PFSK-1 (cell line): Measurements from ENCODE around the gene RERE.

ENCODE experiments used
- FOXP2 ChIP-seq: optimal IDR thresholded peaks from 2 replicates; pipeline ENCODE3; 2011; ENCODE audit warnings: borderline replicate concordance, control low read depth, inconsistent platforms; ENCODE audit not compliant: insufficient read depth; ENCODE audit errors: extremely low read length, extremely low read depth
- POLR2AphosphoS5 ChIP-seq: IDR thresholded peaks from 2 replicates; pipeline ENCODE4 v1.6.1; 2012; ENCODE audit warnings: low read depth, mild to moderate bottlenecking, control low read depth, low read length, moderate library complexity
- SIN3A ChIP-seq: IDR thresholded peaks from 2 replicates; pipeline ENCODE4 v1.6.1; 2012; ENCODE audit warnings: mild to moderate bottlenecking, low read length, moderate library complexity, borderline replicate concordance; ENCODE audit not compliant: insufficient read depth
- TAF1 ChIP-seq: IDR thresholded peaks from 2 replicates; pipeline ENCODE4 v1.6.1; 2012; ENCODE audit warnings: low read length, control low read depth, borderline replicate concordance; ENCODE audit not compliant: insufficient read depth
- TF ChIP-seq, protein P1 (sequence below), 2 experiments: IDR thresholded peaks; 2 replicates each; pipeline versions ENCODE4 v1.6.1 to v1.8.0; 2011 to 2012; ENCODE audit warnings: low read depth in 2 of 2, low read length in 2 of 2, control low read depth in 1 of 2, inconsistent platforms in 1 of 2, mild to moderate bottlenecking in 1 of 2, moderate library complexity in 1 of 2; ENCODE audit not compliant: insufficient read depth in 1 of 2

RERE gene

DNA sequence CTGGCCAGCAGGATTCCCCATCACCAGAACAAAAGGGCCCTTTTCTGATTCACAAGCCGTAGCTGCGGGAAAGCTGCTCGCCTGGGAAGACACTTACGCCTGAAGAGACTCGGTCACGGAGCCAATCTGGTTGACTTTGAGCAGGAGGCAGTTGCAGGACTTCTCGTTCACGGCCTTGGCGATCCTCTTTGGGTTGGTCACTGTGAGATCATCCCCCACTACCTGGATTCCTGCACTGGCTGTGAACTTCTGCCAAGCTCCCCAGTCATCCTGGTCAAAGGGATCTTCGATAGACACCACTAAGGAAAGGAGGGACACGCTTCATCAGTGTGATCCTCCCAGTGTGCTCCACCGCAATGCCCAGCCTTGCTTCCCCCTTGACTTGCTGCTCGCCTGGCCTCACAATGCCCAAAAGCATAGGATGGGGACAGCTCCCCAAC lies 46.4 kb upstream of the RERE start:
- TF ChIP-seq, protein P1, sequence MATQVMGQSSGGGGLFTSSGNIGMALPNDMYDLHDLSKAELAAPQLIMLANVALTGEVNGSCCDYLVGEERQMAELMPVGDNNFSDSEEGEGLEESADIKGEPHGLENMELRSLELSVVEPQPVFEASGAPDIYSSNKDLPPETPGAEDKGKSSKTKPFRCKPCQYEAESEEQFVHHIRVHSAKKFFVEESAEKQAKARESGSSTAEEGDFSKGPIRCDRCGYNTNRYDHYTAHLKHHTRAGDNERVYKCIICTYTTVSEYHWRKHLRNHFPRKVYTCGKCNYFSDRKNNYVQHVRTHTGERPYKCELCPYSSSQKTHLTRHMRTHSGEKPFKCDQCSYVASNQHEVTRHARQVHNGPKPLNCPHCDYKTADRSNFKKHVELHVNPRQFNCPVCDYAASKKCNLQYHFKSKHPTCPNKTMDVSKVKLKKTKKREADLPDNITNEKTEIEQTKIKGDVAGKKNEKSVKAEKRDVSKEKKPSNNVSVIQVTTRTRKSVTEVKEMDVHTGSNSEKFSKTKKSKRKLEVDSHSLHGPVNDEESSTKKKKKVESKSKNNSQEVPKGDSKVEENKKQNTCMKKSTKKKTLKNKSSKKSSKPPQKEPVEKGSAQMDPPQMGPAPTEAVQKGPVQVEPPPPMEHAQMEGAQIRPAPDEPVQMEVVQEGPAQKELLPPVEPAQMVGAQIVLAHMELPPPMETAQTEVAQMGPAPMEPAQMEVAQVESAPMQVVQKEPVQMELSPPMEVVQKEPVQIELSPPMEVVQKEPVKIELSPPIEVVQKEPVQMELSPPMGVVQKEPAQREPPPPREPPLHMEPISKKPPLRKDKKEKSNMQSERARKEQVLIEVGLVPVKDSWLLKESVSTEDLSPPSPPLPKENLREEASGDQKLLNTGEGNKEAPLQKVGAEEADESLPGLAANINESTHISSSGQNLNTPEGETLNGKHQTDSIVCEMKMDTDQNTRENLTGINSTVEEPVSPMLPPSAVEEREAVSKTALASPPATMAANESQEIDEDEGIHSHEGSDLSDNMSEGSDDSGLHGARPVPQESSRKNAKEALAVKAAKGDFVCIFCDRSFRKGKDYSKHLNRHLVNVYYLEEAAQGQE (IDR thresholded peaks at IDR 0.05; ENCODE audit: insufficient read depth in 1 of 2, low read depth in 2 of 2, low read length in 2 of 2): no peak
- no peak for TF ChIP-seq SIN3A
- TF ChIP-seq POLR2AphosphoS5: no peak
- TF ChIP-seq FOXP2: no peak
- TF ChIP-seq TAF1: no peak

DNA sequence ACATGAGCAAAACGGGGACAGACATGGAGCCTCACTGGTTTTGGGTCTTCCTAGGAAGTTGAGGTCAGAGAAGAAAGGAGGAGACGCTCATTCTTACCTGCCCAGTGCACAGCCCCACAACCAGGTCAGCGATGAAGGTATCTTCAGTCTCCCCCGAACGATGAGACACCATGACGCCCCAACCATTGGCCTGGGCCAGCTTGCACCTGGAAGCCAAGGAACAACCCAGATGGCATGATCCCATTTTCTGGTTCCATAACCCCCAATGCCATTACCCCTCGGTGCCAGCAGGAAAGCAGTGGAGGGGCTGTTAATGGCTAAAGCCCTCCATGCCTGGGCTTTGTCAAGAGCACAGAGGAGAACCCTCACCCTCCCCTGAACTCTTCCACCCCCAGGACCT lies 45.7 kb upstream of the RERE start:
- TF ChIP-seq POLR2AphosphoS5 (no peak), SIN3A (no peak), TAF1 (no peak), FOXP2 (no peak)
- TF ChIP-seq, protein P1 (IDR thresholded peaks at IDR 0.05; ENCODE audit: insufficient read depth in 1 of 2, low read depth in 2 of 2, low read length in 2 of 2): no peak

GRCh38 chr1:8862528-8862927 lies 45.1 kb upstream of the RERE start:
- TF ChIP-seq POLR2AphosphoS5 (0 out of 2 replicates have a peak, but pooled peaks have one; percentile 12), TAF1 (no peak)

DNA sequence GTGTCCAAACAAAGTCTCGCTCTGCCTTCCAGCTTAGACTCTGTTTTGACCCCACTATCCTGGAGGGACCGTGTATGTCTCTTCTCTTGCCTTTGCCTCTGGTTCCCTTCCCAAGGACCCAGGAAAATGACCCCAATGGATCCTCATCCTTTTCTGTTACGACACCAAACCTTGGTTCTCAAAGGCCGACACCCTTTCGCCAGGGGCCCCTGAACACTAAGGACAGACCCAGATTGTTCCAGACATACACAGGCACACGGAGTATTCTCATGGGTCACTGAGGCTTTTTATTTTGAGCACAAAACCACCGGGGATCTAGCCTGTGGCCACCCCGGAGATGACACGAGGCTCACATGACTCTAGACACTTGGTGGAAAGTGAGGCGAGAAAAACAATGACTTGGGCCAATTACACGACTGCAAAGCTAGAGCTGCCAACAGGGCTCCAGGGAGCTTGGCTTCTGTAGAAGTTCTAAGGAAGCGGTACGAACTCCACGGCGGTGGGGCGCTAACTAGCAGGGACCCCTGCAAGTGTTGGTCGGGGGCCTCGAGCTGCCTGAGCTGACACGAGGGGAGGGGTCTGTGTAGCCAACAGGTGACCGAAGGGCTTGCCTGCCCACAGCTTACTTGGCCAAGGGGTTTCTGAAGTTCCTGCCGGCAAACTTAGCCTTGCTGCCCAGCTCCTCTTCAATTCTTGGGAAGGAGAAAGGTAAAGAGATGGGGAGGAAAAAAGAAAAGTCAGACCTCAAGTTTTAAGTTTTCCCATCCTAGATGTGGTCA lies 43.5 kb upstream of the RERE start:
- TF ChIP-seq TAF1 (no peak), FOXP2 (no peak), POLR2AphosphoS5 (no peak), SIN3A (no peak)
- TF ChIP-seq, protein P1 (IDR thresholded peaks at IDR 0.05; ENCODE audit: insufficient read depth in 1 of 2, low read depth in 2 of 2, low read length in 2 of 2): no peak

- TF ChIP-seq SIN3A (no peak), POLR2AphosphoS5 (peak; percentile 63; the same call in 1 of the 2 replicates)
- TF ChIP-seq, protein P1 (IDR thresholded peaks at IDR 0.05; ENCODE audit: insufficient read depth in 1 of 2, low read depth in 2 of 2, low read length in 2 of 2): no peak
These were observed 41.7 kb upstream of the RERE start for GRCh38 chr1:8858888-8859706.
